Gastroesophageal sphincter (tissue), 4 donors: ENCODE data around the gene GMPR. TPM values are rescaled to one million over a fixed set of nuclear protein-coding genes. Genes with fewer than 3 reads are reported as not detected.

Source experiments
- ATAC-seq: fragments of 150-250 bp; one replicate; pipeline ENCODE4 v1.9.1; 2016; ENCODE audit warnings: mild to moderate bottlenecking, moderate library complexity
- H3K27ac ChIP-seq, 4 donors: fragments of 200-600 bp; sonication (generic) in 3 of 4; 1 replicate in 3 of 4; 2 replicates in 1 of 4; pipeline ENCODE4 v1.5.1; 2016 to 2019
- H3K27me3 ChIP-seq: fragments of 200-600 bp; sonication (generic); one replicate; pipeline ENCODE4 v1.5.1; 2019
- H3K36me3 ChIP-seq, 2 donors: fragments of 200-600 bp; sonication (generic); one replicate each; pipeline ENCODE4 v1.5.1; 2019; ENCODE audit warnings: control low read depth in 1 of 2
- H3K4me1 ChIP-seq, 3 donors: fragments of 200-600 bp; sonication (generic); 1 replicate in 2 of 3; 2 replicates in 1 of 3; pipeline ENCODE4 v1.5.1; 2016 to 2019; ENCODE audit warnings: control low read depth in 2 of 3
- H3K4me3 ChIP-seq, 2 donors: fragments of 200-600 bp; sonication (generic); one replicate each; pipeline ENCODE4 v1.5.1; 2019; ENCODE audit warnings: mild to moderate bottlenecking in 1 of 2, moderate library complexity in 1 of 2
- H3K9me3 ChIP-seq, 3 donors: fragments of 200-600 bp; sonication (generic); one replicate each; pipeline ENCODE4 v1.5.1; 2017 to 2019; ENCODE audit warnings: control low read depth in 2 of 3
- EP300 ChIP-seq: sonication (generic); formaldehyde crosslinking; IDR thresholded peaks from one replicate; pipeline ENCODE4 v1.6.1; 2017; ENCODE audit warnings: antibody characterized with exemption, mild to moderate bottlenecking
- POLR2A ChIP-seq, 2 donors: fragments of 450-650 bp; IDR thresholded peaks; one replicate each; pipeline ENCODE4 v1.6.1; 2017; ENCODE audit warnings: antibody characterized with exemption in 2 of 2, mild to moderate bottlenecking in 2 of 2, moderate library complexity in 1 of 2
- POLR2AphosphoS5 ChIP-seq: sonication (generic); formaldehyde crosslinking; IDR thresholded peaks from one replicate; pipeline ENCODE4 v1.6.1; 2017; ENCODE audit warnings: antibody characterized with exemption
- WGBS, 2 donors: methylation state at CpG; one replicate each; pipeline ENCODE4 v1.1.5; 2018; ENCODE audit warnings: low coverage in 1 of 2; 5-methylcytosine and 5-hydroxymethylcytosine counted together
- total RNA-seq, 4 donors: library from RNA; depleted of rRNA; stranded (reverse); fragments of >200 nt; gene quantifications; one replicate each; pipeline ENCODE4 v1.1.0, GENCODE V29; 2016
- TF ChIP-seq, protein P1 (sequence below), 4 experiments: fragments of 200-600 bp in 2 of 4; fragments of 450-650 bp in 2 of 4; sonication (generic) in 1 of 4; IDR thresholded peaks; one replicate each; pipeline ENCODE4 v1.5.1; 2017 to 2019; ENCODE audit warnings: antibody characterized with exemption in 4 of 4, mild to moderate bottlenecking in 2 of 4, moderate library complexity in 2 of 4

The GMPR gene
- 10 to 100 TPM; 18.2 to 71.5 (median 45.6) TPM for total RNA-seq

DNA sequence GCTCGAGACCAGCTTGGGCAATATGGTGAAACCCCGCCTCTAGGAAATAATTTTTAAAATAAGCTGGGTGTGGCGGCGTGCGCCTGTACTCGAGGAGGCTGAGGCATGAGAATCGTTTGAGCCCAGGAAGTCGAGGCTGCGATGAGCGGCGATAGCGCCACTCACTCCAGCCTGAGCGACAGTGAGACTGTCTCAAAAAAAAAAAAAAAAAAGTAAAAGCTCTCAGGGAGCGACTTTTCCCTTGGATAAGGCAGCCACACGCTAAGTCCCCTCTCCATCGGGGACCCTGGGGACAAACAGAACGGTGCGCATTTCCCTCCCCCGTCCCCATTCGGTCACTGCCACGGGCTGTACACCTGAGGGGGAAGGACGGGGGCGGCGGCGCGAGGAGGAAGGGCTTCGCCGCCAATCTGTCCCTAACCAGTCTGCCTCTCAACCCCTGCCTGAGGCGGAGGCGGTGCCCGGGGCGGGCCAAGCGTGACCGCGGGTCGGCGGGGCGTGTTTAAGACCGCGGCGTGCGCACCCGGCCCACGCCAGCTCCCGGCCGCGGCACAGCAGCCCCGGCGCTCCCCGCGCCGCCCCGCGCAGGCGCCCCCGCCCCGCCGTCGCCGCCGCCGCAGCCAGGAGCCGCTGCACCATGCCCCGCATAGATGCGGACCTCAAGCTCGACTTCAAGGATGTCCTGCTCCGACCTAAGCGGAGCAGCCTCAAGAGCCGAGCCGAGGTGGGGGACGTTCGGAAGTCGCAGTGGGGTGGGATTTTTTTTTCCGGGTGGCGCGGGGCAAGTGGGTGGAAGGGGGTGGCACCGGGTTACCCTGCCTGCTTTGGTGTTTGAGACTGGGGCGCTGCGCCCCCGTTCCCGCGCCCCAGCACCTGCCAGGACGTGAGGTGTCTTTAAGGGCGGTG is at the start of gene GMPR:
Gene GMPR (plus strand): TSS at position 531 of the 906 bp plus-strand sequence. CDS start 107 bp downstream, at position 638.
- ATAC-seq, result peak; percentile 87
- TF ChIP-seq POLR2AphosphoS5, result peak; percentile 23
- TF ChIP-seq, protein P1, sequence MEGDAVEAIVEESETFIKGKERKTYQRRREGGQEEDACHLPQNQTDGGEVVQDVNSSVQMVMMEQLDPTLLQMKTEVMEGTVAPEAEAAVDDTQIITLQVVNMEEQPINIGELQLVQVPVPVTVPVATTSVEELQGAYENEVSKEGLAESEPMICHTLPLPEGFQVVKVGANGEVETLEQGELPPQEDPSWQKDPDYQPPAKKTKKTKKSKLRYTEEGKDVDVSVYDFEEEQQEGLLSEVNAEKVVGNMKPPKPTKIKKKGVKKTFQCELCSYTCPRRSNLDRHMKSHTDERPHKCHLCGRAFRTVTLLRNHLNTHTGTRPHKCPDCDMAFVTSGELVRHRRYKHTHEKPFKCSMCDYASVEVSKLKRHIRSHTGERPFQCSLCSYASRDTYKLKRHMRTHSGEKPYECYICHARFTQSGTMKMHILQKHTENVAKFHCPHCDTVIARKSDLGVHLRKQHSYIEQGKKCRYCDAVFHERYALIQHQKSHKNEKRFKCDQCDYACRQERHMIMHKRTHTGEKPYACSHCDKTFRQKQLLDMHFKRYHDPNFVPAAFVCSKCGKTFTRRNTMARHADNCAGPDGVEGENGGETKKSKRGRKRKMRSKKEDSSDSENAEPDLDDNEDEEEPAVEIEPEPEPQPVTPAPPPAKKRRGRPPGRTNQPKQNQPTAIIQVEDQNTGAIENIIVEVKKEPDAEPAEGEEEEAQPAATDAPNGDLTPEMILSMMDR (IDR thresholded peaks at IDR 0.05), result peak in 2 of 4 experiments; percentile 11 to 26
- TF ChIP-seq EP300, result no peak
- peak in 1 of 2 donors; percentile 63 for TF ChIP-seq POLR2A (IDR thresholded peaks at IDR 0.05)
- Histone ChIP-seq H3K27me3 (no peaks in the 10 kb centered on the region), H3K36me3 (no peaks in the 10 kb centered on the region), H3K9me3 (no peaks in the 10 kb centered on the region), H3K27ac (peak within 1 kb of the TSS; percentile 62 to 89 (median 80)), H3K4me1 (peaks cover 0 to 69% (median 16%) of the 10 kb centered on the region in 3 donors), H3K4me3 (peak within 1 kb of the TSS; percentile 76 to 82)
- 17 to 57% methylated on average over 3 to 18 of the region's 84 CpGs for WGBS, 2 donors

DNA sequence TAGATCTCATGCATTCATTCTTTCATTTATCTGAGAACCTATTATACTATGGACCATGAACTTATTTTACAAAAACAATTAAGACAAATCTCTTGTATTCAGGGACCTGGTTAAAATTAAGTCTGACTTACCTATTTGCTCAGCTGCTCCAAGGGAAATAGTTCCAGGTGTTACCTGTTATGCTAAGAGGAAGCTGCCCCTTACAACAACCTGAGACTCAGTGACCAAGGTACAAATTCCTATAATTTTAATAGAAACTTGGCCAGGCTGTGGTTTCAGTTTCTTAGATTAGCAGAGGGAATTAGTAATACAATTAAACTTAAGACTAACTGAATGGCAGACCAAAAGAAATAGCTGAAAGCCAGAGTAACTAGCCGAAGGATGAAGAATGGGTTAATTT is 48.2 kb upstream of the GMPR start:
- no peak for TF ChIP-seq EP300
- TF ChIP-seq POLR2A (IDR thresholded peaks at IDR 0.05), result no peak
- no peak for TF ChIP-seq POLR2AphosphoS5
- TF ChIP-seq, protein P1 (IDR thresholded peaks at IDR 0.05), result no peak
- no peaks in the 10 kb centered on the region for H3K36me3 ChIP-seq
- peaks cover 0 to 42% (median 4%) of the 10 kb centered on the region in 3 donors for H3K4me1 ChIP-seq
- WGBS, 2 donors, result 10 to 21% methylated on average over 1 of the region's 1 CpG
- no peak overlapping the region for H3K4me3 ChIP-seq
- H3K9me3 ChIP-seq, result no peaks in the 10 kb centered on the region
- ATAC-seq, result no peak
- H3K27ac ChIP-seq, result peak overlapping the region in 3 of 4 donors; percentile 13 to 62 (median 62)
- no peaks in the 10 kb centered on the region for H3K27me3 ChIP-seq

DNA sequence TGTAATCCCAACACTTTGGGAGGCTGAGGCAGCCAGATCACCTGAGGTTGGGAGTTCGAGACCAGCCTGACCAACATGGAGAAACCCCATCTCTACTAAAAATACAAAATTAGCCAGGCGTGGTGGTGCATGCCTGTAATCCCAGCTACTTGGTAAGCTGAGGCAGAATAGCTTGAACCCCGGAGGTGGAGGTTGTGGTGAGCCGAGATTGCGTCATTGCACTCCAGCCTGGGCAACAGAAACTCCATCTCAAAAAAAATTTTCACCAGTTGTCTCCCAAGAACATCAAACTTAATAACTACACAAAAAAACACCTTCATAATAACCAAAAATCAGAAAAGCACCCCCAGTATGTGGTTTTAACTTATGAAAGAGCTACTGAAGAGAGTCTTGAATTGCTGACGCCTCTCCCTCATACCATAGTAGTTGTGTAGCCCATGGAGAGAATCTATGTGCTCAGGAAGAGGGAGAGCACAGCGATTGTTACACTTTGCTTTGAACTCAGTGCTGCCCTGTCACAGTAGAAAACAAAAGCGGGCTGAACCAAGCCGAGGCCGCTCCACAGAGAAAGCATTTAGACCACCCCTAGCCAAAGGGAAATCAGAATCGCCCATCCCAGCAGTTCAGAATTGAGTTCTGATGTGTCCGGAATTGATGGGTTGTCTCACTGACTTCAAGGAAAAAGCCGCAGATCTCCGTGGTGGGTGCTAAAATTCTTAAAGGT is 42.0 kb upstream of the GMPR start:
- TF ChIP-seq POLR2A (IDR thresholded peaks at IDR 0.05) (no peak), POLR2AphosphoS5 (no peak), EP300 (no peak)
- TF ChIP-seq, protein P1 (IDR thresholded peaks at IDR 0.05), result no peak
- Histone ChIP-seq H3K36me3 (no peaks in the 10 kb centered on the region), H3K9me3 (no peaks in the 10 kb centered on the region), H3K27ac (no peak overlapping the region), H3K27me3 (peaks cover 4% of the 10 kb centered on the region), H3K4me3 (no peak overlapping the region), H3K4me1 (peaks cover 0 to 19% (median 0%) of the 10 kb centered on the region in 3 donors)
- WGBS, 2 donors, result 79 to 89% methylated on average over 2 to 4 of the region's 14 CpGs
- ATAC-seq, result no peak

DNA sequence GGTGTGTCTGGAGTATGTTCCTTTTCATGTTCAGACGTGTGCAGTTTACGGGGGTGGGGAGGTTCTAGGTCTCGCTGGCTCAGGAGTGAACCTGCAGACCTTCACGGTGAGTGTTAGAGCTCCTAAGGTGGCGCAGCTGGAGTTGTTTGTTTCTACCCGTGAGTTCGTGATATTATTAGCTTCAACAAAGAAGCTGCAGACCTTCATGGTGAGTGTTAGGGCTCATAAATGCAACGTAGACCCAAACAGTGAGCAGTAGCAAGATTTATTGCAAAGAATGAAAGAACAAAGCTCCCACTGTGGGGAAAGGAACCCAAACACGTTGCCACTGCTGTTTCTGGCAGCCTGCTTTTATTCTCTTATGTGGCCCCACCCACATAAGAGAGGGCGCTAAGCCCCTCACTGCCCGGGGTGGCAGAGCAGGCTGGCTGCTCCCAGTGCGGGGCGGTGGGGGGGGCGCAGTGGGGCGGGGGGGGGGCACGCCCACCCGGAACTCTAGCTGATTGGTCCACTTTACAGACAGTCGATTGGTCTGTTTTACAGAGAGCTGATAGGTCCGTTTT is 41.3 kb upstream of the GMPR start:
- H3K27ac ChIP-seq, result no peak overlapping the region
- peaks cover 0 to 13% (median 0%) of the 10 kb centered on the region in 3 donors for H3K4me1 ChIP-seq
- no peak for ATAC-seq
- no peaks in the 10 kb centered on the region for H3K9me3 ChIP-seq
- peaks cover 4% of the 10 kb centered on the region for H3K27me3 ChIP-seq
- no peaks in the 10 kb centered on the region for H3K36me3 ChIP-seq
- TF ChIP-seq EP300 (no peak), POLR2A (IDR thresholded peaks at IDR 0.05) (no peak), POLR2AphosphoS5 (no peak)
- TF ChIP-seq, protein P1 (IDR thresholded peaks at IDR 0.05), result no peak
- 56 to 59% methylated on average over 4 to 6 of the region's 19 CpGs for WGBS, 2 donors
- no peak overlapping the region for H3K4me3 ChIP-seq
